AG08395 (cell line): ENCODE data around the gene CCL15.
A peak's percentile ranks its signal among the peaks of the same experiment; 100 is the strongest.

Experiments used
- DNase-seq: peaks from one replicate; pipeline ENCODE4 v3.0.0; 2012; ENCODE audit warnings: mixed read lengths, low spot score

Gene CCL15

DNA sequence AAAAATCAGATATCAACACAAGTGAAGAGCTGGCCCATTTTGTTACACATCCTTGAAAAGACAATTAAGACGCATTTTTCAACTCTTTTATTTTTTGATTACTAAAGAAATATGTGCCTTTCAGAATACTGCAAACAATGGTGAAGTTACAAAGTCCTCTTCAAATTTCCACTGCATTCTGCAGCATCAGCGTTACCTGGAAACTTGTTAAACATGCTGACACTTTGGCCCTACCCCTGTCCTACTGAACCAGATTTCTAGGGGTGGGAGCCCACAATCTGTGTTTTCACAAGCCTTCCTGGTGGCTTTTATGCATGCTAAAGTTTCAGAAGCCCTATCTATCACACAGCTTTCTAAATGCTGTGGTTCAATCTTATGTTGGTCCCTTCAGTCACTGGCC lies 10.3 kb downstream of the CCL15 start:
- no peak for DNase-seq

DNA sequence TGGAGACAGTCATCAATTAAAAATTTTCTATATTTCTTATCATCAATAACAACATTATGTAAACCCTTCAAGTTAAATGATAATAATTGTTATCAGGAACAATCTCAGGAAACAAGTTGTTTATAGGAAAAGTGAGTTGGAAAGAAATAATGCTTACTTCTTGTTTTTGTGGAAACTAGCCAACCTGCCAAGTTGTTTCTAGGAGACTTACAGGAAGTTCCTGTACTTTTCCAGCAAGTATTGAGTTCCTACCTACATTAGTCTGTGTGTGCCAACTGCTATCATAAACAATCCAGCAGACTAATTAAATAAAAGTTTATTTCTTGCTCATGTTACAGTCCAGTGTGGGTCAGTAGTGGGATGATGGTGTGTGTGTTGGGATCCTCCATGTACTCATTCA lies 13.2 kb downstream of the CCL15 start:
- DNase-seq, result no peak

DNA sequence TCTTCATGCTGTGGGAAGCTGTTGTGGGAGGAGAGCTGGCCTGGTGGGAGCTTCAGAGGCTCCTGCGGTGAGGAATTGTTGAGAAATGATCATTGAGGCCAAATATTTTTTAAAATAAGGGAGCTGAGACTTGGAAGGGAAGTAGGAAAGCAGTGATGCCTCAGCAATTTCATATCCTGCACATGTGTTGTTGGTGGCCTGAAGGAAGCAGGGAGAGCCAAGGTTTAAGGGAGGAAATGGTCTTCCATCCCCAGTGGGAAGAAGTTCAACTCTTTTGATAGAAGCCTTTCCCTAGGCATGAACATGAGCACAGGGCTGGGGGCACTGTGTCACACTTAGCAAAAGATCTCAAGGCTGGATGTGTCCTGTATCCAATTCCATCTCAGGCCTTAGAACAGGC lies 14.7 kb downstream of the CCL15 start, which contains the start of gene CCL14:
TSS of gene CCL14 (minus strand) at position 87 of the 400 bp plus-strand sequence. CDS start at position 7, 80 bp downstream.
- no peak for DNase-seq

DNA sequence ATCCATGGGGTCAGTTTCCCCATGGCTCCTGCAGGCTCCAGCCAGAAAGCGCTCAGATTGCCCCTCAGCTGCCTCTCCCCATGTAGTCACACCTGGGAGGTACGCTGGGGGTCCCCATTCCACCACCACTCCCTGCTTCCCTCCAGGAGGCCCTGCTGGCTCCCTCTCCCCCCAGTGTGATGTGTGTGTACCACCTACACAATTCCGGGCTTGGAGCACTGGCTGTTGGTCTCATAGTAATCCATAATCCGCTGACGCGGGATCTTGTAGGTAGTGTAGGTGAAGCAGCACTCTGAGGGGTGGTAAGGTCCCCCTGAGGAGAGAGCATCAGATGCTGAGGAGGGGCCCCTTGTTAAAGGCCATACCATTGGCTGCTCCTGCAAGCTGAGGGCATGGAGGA lies 17.2 kb downstream of the CCL15 start:
- no peak for DNase-seq

DNA sequence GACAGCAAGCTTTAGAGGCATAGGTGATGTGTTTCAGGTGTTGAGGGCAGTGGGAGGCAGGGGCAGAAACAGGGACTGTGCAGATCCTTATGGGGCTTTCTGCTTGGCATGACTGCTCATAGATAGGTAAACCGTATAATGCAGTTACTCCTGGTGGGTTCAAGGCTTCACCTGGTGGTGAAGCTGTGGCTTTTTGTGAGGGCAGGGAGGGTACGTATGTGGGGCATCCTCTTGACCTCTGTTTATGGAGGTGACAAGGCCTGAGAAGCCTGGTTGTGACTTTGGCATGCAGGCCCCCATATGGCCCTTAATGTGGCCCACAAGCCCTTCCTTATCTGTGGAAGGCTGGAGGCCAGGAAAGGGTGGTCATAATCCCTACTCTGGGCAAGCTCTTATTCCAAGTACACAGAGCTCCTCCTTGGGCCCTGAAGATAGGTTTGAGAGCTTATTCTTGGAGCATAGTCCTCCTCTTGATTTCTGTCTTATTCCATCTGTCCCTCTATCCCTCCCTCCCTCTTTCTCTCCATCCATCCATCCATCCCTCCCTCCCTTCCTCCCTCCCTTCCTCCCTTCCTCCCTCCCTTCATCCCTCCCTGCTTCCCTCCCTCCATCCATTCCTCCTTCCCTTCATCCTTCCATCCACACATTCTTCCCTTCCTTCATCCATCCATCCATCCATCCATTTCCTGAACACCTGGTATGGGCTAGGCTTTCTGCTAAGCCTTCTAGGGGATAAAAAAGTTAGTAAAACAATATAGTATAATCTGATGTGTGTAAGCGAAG lies 18.8 kb downstream of the CCL15 start:
- DNase-seq, result no peak

DNA sequence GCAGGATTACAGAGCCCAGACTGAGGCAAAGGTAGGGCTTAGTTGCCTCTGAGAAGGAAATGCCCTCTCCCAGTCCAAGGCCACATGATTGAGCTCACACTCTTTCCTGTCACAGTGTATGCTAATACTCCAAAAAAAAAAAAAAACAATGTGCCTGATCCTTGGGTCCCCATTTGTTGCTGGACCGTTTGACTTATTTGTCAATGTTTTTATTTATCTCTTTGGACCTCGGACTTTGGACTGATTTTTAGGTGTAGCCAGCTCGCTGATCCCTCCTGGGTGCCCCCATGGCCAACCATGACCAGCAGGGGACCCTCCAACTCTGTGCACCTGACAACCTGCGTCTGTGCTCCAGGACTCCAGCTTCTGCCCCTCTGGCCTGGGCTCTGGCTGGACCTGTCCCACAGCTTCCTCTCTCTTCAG lies 19.4 kb downstream of the CCL15 start:
- DNase-seq, result no peak

DNA sequence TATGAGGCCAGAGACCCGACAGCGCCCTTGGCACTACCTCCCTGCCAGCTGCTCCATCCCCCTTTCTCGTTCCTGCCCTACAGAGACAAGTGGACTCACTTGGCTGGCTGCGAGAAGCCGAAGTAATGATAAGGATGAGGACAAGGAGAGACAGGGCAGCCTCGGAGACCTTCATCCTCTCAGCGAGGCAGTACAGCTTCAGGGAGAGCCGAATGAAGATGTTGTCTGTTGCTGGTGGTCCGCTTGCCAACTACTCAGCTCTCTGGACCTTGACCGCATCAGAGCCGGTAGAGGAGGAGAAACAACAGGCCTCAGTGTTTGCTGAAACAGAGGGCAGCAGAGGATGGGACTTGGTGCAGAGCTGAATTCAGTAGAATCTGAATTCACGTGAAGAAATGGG lies 20.1 kb downstream of the CCL15 start, which contains the start of gene CCL16:
TSS of gene CCL16 (minus strand) at position 252 of the 400 bp plus-strand sequence. CDS start at position 175, 77 bp downstream.
- DNase-seq, result no peak

DNA sequence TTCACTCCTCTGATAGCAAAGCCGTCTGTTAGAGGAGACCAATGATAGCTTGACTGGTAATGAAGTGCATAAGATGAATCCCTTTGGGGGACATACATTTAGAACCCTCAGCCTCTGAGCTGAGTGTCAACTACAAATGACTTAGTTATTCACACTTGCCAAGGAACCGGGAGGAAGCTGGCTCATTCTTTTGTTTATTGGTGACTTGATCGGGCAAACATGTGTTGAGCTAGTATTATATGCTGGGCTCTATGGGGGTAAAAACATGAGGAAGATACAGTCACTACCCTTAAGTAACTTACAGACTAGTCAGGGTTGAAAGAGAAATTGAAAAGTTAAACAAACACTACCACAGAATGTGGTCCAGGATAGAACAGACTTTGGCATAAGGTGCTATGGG lies 23.0 kb downstream of the CCL15 start:
- no peak for DNase-seq

DNA sequence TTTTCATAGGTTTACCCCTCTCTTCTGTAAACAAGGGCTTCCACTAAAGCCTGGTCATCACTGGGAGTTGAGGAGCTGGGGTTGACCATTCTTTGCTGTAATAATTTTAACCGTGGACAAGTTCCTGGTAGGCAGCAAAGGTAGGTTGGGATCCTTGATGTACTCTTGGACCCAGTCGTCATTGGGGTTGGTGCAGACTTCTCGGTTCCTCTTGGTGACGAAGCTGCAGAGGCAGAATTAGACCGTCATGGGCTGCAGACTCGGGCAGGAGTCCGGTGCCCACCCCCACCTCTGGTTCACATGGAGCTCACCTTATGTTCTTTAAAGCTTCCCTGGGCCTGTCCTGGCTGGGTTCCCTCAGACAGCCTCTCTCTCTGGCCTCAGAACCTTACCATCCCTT lies 23.8 kb downstream of the CCL15 start:
- no peak for DNase-seq

DNA sequence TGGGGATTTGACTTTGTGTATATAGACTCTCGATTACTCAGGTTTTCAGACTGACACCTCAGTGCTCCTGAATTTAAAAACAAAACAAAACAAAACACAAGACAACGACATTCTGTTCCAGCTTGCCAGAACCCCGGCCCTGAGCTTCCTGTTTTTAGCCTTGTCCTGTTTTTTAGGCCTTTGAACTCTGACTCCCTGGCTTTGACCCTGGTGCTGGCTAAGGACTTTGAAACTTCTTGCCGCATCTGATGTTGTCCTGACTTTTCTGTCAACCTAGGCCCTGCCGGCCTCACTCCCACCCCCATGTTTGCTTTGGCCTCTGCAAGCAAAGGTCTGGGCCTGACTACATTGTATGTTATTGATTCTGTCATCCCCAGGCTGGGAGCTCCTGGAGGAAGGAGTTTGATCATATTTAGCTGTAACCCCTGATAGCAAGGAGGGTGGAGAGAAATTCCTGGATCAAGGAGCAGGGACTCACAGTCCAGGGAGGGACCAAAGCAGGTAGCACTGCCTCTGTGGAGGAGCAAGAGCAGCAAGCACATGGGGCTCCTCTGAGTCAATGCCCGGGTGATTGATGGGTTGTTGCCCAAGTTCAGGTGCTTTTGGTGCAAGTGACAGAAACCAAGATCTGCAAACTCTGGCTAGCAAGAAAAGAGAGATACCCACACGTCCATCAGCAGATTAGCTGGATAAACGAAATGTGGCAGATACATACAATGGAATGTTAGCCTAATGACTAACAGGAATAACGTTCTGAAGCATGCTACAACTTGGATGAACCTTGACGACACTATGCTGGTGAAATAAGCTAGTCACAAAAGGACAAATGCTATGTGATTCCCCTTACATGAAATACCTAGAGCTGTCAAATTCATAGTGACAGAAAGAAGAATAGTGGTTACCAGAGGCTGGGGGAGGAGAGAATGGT lies 27.8 kb downstream of the CCL15 start:
- DNase-seq, result no peak

DNA sequence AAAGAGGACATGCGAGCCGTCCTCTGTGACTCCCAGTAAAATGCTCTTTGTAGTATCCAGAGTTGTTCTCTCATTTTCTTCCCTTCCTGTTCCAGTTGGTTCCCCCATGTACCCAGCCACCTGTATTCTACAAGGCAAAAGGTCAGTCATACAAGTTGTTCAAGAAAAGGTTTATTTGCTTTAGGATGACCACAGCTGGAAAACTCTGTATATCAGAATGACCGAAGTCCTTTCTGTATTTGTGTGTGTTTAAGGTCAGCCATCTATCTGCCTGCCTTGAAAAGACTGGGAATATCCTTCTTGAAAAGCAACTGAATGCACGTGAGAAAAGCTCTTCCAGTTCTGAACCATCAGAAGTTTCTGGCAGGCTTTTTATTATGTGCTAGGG lies 28.4 kb downstream of the CCL15 start:
- DNase-seq, result no peak

DNA sequence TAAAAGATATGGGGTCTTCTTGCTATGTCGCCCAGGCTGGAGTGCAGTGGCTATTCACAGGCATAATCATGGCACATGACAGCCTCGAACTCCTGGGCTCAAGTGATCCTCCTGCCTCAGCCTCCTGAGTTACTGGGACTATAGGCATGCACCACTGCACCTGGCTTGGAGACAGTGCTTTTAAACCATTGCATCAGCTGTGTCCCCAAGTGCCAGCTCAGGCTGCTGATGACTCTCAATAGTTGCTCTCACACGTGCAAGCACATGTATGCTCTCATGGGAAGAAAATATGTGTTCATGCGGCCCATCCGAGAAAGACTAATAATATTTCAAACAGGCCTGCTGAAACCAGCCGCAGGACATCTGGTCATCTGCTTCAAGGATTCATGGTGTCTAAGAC lies 28.8 kb downstream of the CCL15 start:
- DNase-seq, result no peak

DNA sequence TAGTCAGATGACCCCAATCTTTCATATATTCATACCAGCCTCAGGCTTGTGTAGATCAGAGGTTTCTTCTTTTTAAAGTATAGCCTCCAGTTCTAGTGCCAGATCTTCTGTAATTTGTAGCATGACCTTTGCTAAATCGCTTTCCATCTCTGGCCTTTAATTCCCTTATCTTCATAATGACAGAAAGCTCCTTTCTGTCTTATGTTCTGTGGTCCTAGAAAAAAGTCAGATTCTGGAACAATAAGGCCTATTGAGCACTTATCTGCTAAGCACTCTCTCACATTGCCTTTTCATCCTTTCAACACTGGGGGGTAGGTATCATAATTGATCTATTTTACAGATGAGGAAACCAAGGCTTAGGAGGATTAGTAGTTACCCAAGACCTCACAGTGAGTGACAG lies 29.3 kb downstream of the CCL15 start:
- DNase-seq, result no peak

DNA sequence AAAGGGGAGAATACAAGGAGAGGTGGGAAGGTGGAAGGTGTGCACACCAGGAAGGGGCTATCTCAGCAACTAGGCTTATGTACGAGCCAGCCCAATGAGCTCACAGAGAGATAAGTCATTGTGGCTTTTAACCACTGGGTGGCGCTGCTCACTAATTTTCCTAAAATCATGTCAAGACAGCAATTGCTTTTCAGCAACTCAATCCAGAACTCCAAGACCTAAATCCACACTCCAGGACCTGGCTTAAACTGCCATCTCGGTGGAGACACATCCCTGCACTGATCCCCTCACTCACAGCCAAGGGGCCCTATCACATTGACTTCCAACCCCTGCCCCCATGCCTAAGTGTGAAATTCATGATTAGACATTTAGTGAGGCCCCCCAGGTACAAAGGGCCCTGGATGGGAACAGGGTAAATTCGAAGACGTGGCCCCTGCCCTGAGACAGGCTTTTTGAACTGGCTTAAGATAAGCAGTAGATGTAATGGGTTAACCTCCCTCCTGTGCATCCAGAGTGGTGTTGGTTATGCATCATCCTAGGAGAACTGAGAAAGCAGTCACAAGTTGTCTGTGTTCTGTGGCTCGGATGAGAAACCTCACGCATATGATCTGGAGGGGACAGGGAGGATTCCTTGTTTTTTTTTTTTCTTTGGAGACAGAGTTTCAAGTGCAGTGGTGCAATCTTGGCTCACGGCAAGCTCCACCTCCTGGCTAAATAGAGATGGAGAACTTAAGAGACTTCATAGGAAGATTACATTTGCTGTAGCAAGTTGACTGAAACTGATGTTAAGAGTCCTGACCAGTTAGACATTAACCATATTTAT lies 31.6 kb downstream of the CCL15 start:
- DNase-seq, result peak; percentile 77

DNA sequence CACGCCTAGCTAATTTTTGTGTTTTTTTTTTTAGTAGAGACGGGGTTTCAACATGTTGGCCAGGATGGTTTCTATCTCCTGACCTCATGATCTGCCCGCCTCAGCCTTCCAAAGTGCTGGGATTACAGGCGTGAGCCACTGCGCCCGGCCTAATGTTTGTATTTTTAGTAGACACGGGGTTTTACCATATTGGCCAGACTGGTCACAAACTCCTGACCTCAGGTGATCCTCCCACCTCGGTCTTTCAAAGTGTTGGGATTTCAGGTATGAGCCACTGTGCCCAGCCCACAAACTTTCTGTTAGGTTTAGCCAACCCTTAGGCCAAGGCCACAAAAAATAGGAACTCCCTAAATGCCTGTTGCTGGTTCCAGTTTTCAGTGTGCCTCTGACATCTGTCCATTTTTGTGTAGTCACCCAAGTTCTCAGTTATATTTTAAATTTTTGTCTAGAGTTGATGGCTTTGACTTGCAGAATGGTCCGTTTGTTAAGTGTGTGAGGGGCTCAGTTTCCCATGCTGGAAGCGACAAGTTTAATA lies 32.8 kb downstream of the CCL15 start:
- no peak for DNase-seq

DNA sequence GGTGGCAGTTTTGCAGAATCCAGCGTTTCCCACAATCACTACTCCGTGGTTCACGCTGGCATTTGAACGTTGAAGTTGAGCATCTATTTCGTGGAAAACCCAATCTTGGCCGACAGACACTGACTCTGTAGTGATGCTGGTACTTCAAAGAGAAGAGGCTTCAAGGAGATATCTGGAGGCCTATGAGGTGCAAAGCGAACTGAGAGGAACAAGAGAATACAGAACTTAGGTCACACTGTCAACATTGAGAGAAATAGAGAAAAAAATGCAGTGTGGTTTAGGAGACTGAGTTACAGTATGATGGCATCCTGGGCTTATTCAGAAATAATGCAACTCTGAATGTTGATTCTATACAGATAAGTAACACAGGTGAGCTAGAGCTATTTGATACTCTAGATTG lies 36.1 kb downstream of the CCL15 start:
- no peak for DNase-seq

DNA sequence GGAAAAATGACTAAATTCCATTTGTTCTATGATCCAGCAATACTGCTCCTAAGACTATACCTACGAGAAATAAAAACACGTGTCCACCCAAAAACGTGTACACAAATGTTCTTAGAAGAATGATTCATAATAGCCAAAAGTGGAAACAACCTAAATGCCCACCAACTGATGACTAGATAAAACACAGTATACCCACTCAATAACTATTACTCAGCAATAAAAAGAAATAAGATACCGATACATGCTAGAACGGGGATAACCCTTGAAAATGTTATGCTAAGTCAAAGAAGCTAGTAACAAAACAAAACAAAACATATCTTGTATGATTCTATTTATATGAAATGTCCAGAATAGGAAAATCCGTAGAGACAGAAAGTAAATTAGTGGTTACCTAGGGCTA lies 37.7 kb downstream of the CCL15 start:
- DNase-seq, result no peak

DNA sequence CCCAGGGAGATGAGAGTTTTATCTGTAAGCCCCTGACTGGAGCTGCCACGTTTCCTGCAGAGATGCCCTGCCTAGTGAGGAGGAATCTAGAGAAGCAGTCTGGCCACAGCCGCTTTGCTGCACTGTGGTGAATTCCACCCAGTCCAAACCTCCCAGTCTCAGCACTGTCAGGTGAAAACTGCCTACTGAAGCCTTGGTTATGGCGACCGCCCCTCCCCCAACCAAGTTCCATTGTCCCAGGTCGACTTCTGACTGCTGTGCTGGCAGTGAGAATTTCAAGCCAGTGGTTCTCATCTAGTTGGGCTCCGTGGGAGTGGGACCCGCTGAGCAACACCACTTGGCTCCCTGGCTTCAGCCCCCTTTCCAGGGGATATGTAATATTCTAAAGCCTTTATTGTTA lies 47.6 kb downstream of the CCL15 start:
- DNase-seq, result no peak

DNA sequence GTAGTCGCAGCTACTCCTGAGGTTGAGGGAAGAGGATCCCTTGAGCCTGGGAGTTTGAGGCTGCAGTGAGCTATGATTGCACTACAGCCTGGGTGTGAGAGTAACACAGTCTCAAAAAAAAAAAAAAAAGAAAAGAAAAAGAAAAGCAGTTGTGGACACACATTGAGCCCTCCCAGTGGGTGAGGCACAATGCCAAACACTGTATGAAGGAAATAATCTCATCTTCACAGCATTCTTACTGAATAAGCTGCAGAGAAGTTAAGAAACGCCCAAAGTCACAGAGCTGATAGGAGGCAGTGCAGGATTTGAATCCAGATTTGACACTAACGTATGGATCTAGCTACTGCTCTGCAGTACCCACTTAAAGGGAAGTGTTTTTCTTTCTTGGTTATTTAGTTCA lies 52.0 kb downstream of the CCL15 start:
- no peak for DNase-seq

DNA sequence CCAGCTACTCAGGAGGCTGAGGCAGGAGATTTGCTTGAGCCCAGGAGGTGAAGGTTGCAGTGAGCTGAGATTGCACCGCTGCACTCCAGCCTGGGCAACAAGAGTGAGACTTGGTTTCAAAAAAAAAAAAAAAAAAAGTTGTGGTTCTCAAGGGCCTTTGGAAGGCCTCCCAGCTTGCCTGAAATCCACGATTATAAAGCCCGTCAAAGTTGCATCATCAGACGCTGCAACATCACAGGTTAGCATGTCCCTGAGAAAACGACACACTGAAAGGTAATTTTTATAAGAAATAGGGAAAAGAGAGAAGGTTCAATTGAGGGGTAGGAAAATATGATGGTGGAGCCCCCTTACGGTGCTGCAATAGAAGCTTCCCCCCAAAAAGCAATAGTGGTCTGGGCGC lies 53.3 kb downstream of the CCL15 start:
- DNase-seq, result no peak
